Astrocyte (in vitro differentiated cells and primary cell): ENCODE measurements around the gene TOPORS. TPM values are rescaled to one million over a fixed set of nuclear protein-coding genes. Genes with fewer than 3 reads are reported as not detected.

Experiments used
- DNase-seq: peaks from one replicate; pipeline ENCODE4 v3.0.0-alpha.2; 2010; ENCODE audit warnings: low read depth
- FAIRE-seq: peaks from 2 replicates; lab custom pipeline; 2011; peaks lifted over from hg19 to GRCh38; lab: Jason Lieb, UNC
- H2AFZ ChIP-seq: 2 replicates; pipeline ENCODE4 v1.6.0; 2012; ENCODE audit warnings: low read depth, low read length, inconsistent platforms
- H3K27ac ChIP-seq: 2 replicates; pipeline ENCODE4 v1.5.1; 2011; ENCODE audit warnings: low read depth, low read length, inconsistent platforms
- H3K27me3 ChIP-seq: 2 replicates; pipeline ENCODE4 v1.6.0; 2011; ENCODE audit warnings: low read length, inconsistent platforms; ENCODE audit not compliant: insufficient read depth
- H3K36me3 ChIP-seq: 2 replicates; pipeline ENCODE4 v1.5.1; 2011; ENCODE audit warnings: low read length, inconsistent platforms; ENCODE audit not compliant: insufficient read depth
- H3K4me1 ChIP-seq: 2 replicates; pipeline ENCODE4 v1.5.1; 2011; ENCODE audit warnings: low read length, inconsistent platforms; ENCODE audit not compliant: insufficient read depth
- H3K4me2 ChIP-seq: 2 replicates; pipeline ENCODE4 v1.6.0; 2012; ENCODE audit warnings: low read length, inconsistent platforms
- H3K4me3 ChIP-seq: 2 replicates; pipeline ENCODE4 v1.5.1; 2011; ENCODE audit warnings: low read depth, mild to moderate bottlenecking, low read length, inconsistent platforms; ENCODE audit not compliant: insufficient read depth
- H3K79me2 ChIP-seq: 2 replicates; pipeline ENCODE4 v1.6.0; 2012; ENCODE audit warnings: mild to moderate bottlenecking, low read length, inconsistent platforms; ENCODE audit not compliant: insufficient read depth
- H3K9ac ChIP-seq: 2 replicates; pipeline ENCODE4 v1.6.0; 2012; ENCODE audit warnings: mild to moderate bottlenecking, low read length, inconsistent platforms
- H3K9me3 ChIP-seq: 2 replicates; pipeline ENCODE4 v1.5.1; 2012; ENCODE audit warnings: low read depth, mild to moderate bottlenecking, low read length, inconsistent platforms; ENCODE audit not compliant: insufficient read depth
- H4K20me1 ChIP-seq: 2 replicates; pipeline ENCODE4 v1.6.0; 2012; ENCODE audit warnings: low read length, inconsistent platforms; ENCODE audit not compliant: insufficient read depth
- H3K27ac Mint-ChIP-seq: one replicate; pipeline ENCODE4 v1.8.0; 2021; ENCODE audit warnings: mild to moderate bottlenecking, mixed read lengths; ENCODE audit not compliant: unreplicated experiment
- H3K27me3 Mint-ChIP-seq: one replicate; pipeline ENCODE4 v1.8.0; 2021; ENCODE audit warnings: low read depth, mixed read lengths; ENCODE audit not compliant: unreplicated experiment
- H3K36me3 Mint-ChIP-seq: one replicate; pipeline ENCODE4 v1.8.0; 2021; ENCODE audit warnings: low read depth, mixed read lengths; ENCODE audit not compliant: unreplicated experiment
- H3K4me1 Mint-ChIP-seq: one replicate; pipeline ENCODE4 v1.8.0; 2021; ENCODE audit warnings: low read depth, mixed read lengths; ENCODE audit not compliant: unreplicated experiment
- H3K4me3 Mint-ChIP-seq: one replicate; pipeline ENCODE4 v1.8.0; 2021; ENCODE audit warnings: mild to moderate bottlenecking, moderate library complexity, mixed read lengths; ENCODE audit not compliant: unreplicated experiment
- H3K9me3 Mint-ChIP-seq: one replicate; pipeline ENCODE4 v1.8.0; 2021; ENCODE audit warnings: mild to moderate bottlenecking, mixed read lengths; ENCODE audit not compliant: unreplicated experiment
- CTCF ChIP-seq: IDR thresholded peaks from 2 replicates; pipeline ENCODE4 v1.5.1; 2011; ENCODE audit warnings: low read depth, mild to moderate bottlenecking, inconsistent platforms, low read length, moderate library complexity; ENCODE audit not compliant: insufficient read depth
- EZH2 ChIP-seq: IDR thresholded peaks from 2 replicates; pipeline ENCODE4 v1.6.1; 2012; ENCODE audit warnings: mild to moderate bottlenecking, low read length, inconsistent platforms; ENCODE audit not compliant: insufficient read depth
- total RNA-seq: library from RNA; stranded (reverse); gene quantifications from 2 replicates; pipeline ENCODE4 v1.2.1, GENCODE V29; 2021

The TOPORS gene
- total RNA-seq, 1 donor from 2014 or later: 20.4 TPM

- H3K4me2 ChIP-seq: no peak overlapping the region
- H3K36me3 ChIP-seq: no peaks in the 10 kb centered on the region
- peak; percentile 54 for DNase-seq
- no peaks in the 10 kb centered on the region for H3K36me3 Mint-ChIP-seq
- peak; percentile 79 for TF ChIP-seq CTCF
- TF ChIP-seq EZH2: no peak
- H3K4me1 ChIP-seq: peaks cover 6% of the 10 kb centered on the region
- no peaks in the 10 kb centered on the region for H3K9me3 ChIP-seq
- no peaks in the 10 kb centered on the region for H3K79me2 ChIP-seq
- no peak overlapping the region for H3K4me3 Mint-ChIP-seq
- no peaks in the 10 kb centered on the region for H3K27me3 Mint-ChIP-seq
- H3K27ac Mint-ChIP-seq: peak overlapping the region; percentile 73
- H3K9me3 Mint-ChIP-seq: peaks cover 2% of the 10 kb centered on the region
- H3K4me3 ChIP-seq: no peak overlapping the region
- peak; percentile 89 for FAIRE-seq
- H3K9ac ChIP-seq: no peak overlapping the region
- H4K20me1 ChIP-seq: no peaks in the 10 kb centered on the region
- no peak overlapping the region for H3K27ac ChIP-seq
- peaks cover 14% of the 10 kb centered on the region for H3K4me1 Mint-ChIP-seq
- H3K27me3 ChIP-seq: peaks cover 2% of the 10 kb centered on the region
- peak overlapping the region; percentile 9 for H2AFZ ChIP-seq
These were observed 29.2 kb upstream of the TOPORS start for GRCh38 chr9:32581512-32582143.

- Mint-ChIP-seq H3K36me3 (no peaks in the 10 kb centered on the region), H3K27ac (peak overlapping the region; percentile 73), H3K4me1 (peaks cover 14% of the 10 kb centered on the region), H3K9me3 (no peaks in the 10 kb centered on the region), H3K4me3 (no peak overlapping the region), H3K27me3 (no peaks in the 10 kb centered on the region)
- Histone ChIP-seq H2AFZ (no peak overlapping the region), H3K27ac (no peak overlapping the region), H4K20me1 (no peaks in the 10 kb centered on the region), H3K4me1 (peaks cover 6% of the 10 kb centered on the region), H3K36me3 (no peaks in the 10 kb centered on the region), H3K4me3 (no peak overlapping the region), H3K9me3 (no peaks in the 10 kb centered on the region), H3K9ac (peak overlapping the region; percentile 30), H3K79me2 (no peaks in the 10 kb centered on the region), H3K4me2 (peak overlapping the region; percentile 24), H3K27me3 (peaks cover 2% of the 10 kb centered on the region)
- TF ChIP-seq EZH2 (no peak), CTCF (no peak)
- FAIRE-seq (no peak), DNase-seq (no peak)
These were observed 28.4 kb upstream of the TOPORS start for GRCh38 chr9:32580631-32581300.
